G401.6 (cell line): ENCODE data around the gene PARP15.
"Not testable (repeated sequence)": the region's sequence is repeated elsewhere in the genome, so short reads cannot be mapped to it uniquely, and the experiment has no call there.

Experiments
- FAIRE-seq: peaks from 2 replicates; lab custom pipeline; 2012; peaks lifted over from hg19 to GRCh38; lab: Jason Lieb, UNC

The PARP15 gene

DNA sequence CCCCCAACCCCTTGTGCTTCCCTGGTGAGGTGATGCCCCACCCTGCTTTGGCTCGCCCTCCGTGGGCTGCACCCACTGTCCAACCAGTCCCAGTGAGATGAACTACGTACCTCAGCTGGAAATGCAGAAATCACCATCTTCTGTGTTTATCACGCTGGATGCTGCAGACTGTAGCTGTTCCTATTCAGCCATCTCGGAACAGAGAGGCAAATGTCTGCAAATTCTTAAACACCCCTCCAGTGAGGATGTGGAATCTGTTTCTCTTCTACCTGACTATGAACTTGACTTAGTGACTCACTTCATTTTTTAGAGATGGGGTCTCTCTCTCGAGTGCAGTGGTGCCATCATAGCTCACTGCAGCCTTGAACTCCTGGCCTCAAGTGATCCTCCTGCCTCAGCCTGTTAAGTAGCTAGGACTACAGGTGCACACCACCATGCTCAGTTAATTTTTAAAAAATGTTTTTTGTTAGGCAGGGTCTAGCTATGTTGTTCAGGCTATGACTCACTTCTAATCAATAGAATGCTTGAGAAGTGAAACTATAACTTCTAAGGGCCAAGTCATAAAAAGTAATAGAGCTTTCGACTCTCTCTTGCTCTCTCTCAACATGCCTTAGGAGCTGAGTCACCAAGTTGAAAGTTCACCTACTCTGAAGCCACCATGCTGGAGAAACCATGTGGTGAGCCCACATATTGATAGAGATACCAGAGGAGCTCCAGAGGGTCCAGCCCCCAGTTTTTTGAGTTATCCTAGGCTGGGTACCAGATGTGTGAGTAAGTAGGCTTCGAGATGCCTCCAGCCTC, 91.7 kb downstream of the PARP15 start:
- FAIRE-seq, result no peak

DNA sequence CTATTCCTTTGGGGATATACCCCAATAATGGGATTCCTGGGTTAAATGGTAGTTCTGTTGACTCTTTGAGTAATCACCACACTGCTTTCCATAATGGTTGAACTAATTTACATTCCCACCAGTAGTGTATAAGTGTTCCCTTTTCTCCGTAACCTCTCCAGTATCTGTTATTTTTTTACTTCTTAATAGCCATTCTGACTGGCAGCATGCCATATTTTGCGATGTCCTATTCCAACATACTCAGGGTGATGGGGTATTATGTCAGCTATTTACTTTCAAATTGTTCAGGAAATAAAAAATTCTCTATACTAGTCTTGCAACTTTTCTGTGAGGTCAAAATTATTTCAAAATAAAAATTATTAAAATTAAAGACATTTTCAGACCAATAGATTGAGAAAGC, 94.1 kb downstream of the PARP15 start:
- no peak for FAIRE-seq

DNA sequence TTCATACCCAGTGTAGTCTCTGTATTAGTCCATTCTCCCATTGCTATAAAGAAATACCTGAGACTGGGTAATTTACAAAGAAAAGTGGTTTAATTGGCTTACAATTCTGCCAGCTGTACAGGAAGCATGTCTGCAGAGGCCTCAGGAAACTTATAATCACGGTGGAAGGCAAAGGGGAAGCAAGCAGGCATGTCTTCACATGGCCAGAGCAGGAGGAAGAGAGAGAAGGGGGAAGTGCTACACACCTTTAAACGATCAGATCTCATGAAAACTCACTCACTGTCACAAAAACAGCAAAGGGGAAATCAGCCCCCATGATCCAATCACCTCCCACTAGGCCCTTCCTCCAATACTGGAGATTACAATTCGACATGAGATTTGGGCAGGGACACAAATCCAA, 96.9 kb downstream of the PARP15 start:
- no peak for FAIRE-seq

- FAIRE-seq, result no peak
These were observed 99.3 kb downstream of the PARP15 start for GRCh38 chr3:122676759-122677158.

DNA sequence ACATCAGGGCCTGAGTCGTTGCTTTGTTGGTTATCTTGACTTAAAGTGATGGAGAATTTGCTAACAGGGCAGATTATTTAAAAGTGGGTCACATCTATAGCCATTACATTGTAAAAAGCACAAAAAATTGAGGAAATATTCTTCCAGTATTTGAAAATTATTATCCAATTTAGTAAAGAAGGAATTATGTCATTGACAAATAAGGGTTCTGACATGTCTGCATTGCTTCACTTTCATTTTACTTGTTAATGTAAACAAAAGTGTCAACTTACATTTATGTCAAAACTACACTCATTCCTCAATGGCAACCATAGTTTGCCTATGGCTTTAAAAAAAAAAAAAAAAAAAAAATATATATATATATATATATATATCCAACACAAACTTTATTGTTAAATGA, 99.8 kb downstream of the PARP15 start:
- no peak for FAIRE-seq

DNA sequence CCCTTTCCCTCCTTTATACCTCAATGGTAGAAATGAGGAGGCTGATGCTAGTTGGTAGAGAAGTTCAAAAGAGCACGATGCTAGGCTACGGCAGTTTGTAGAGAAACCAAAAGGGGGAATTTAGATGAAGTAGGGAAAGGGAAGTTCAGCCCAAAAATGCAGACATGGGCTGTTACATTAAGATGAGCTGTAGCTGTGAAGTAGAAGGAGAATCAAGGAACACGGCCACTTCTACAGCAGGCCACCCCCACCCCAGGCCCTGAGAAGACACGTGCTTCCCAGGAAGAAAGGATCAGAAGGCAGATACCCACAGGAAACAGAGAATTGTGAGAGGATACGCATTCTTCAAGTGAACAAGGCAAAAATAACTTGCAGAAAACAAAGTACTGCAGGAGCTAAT, 101.1 kb downstream of the PARP15 start:
- no peak for FAIRE-seq

DNA sequence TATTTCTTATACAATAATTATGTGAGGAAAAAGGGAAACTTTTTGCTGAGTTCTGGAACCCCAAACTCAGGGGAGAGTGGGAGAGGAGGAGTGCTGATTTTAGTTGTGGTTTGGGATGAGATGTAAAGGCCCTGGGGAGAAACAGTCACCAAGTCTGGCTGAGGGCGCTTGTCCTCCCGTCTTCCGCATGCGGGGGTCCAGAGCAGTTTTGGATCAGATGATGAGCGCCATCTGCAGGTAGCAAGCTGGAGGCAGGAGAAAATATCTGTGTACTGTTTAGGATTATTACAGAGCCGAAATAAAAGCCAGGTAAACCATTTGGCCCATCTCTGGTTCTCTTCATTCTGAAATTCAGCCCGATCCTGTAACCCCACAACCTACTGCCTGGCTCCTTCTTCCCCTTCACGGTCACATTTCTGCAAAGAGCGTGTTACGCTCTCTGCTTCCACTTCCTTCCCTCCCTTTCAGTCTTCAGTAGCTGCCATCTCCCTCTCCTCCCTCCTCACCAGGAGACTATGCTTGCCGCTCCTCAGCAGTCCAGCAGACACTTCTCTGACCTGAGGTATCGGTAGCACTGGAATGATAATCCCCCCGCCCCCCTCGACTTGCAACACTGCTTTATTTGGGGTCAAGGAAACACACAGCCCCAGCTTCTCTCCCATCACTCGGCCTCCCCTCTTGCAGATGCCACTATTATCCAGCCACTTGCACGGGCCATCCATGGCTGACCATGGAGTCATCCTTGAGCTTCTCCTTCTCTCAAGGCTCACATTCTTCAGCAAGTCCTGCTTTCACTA, 101.8 kb downstream of the PARP15 start:
- FAIRE-seq, result peak; percentile 72

DNA sequence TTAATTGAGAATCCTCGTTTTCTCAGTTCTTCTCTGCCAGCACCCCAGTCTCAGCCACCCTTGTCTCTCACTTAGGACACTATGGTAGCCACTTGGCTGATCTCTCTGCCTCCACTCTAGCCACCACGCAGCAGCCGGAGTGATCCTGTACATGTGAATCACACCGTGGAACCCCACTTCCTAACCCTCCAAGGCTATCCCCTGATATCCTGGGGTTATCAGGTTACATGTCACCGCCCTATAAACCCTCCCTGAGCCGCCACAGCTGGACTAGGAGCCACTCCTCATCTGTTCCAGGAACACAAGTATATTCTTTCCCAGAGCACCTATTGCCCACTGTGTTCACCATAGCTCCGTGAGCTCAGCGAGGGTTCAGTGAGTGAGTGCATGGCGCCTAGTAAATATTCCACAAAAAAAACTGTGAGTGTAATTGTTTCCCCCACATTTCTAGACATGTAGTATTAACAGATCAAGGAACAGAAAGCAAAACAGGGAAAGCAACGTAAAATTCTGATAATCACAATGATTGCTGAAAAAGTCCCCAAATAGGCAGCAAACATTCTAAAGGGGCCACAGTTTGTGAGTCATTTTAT, 102.5 kb downstream of the PARP15 start:
- no peak for FAIRE-seq

GRCh38 chr3:122680475-122681283, 103.2 kb downstream of the PARP15 start, which contains the start of gene PARP14:
PARP14 (plus strand) TSS chr3:122680839; CDS start chr3:122680884, 45 bp downstream.
- no peak for FAIRE-seq

DNA sequence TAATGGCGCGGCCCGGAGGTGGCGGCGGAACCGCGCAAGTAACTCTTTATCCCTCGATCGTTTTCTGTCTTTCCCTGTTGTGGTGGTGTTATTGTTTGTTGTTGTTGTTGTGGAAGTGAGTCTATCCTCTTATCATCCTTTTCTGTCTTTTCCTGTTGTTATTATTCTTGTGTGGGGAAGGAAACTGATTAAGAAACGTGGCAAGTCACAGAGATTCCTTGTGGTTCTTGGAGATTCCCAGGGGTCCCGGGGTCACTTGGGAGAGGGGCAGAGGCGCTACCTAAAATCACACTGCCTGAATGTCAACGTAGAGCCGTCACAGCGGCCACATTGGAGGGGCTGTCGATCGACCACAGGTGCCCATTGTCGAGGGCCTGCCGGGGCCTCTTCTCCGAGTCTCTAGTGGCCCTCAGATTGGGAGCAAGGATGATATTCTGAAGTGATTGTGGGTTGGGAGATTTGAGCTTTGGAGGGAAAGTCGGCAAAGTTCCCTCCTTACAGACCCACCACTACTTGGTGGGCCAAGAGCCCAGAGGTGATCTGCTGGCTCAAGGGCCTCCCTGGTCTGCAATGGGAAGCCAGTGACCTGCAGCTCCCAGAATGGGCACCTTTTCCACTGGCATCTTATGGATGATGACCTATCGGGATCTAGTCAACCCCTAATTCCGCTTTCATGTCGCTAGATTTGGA, 104.0 kb downstream of the PARP15 start:
- FAIRE-seq, result no peak

GRCh38 chr3:122681974-122682409, 104.5 kb downstream of the PARP15 start:
- FAIRE-seq, result no peak

GRCh38 chr3:122682778-122683411, 105.4 kb downstream of the PARP15 start:
- FAIRE-seq, result not testable (repeated sequence)

GRCh38 chr3:122687298-122687697, 109.8 kb downstream of the PARP15 start:
- FAIRE-seq, result no peak
